Measurements from ENCODE around the gene EEF1A2. TPM values are rescaled to one million over a fixed set of nuclear protein-coding genes. Genes with fewer than 3 reads are reported as not detected.

The EEF1A2 gene
- total RNA-seq, 2 donors from 2014 or later, result 21.0 to 23.1 TPM

DNA sequence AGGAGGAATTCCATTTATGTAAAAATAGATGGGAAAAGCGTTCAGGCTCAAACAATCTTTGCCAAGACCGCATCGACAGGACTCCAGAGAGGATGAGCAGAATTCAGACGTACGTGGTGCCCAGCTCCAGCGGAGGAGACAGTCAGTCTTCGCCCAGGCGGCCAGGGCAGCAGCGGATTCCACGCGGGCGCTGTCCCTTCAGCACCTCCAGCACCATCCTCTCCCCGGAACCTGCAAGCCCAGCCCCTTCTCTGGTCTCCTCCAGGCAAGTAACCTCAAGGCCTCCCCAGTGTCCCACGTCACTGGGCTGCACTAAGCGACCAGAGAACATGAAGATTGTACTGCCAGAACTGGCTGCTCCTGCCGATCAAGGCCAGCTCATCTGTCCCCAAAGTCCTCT lies 23.7 kb downstream of the EEF1A2 start:
- peaks cover 7% of the 10 kb centered on the region for H3K4me1 ChIP-seq
- H3K27me3 ChIP-seq, result peaks cover 0 to 24% of the 10 kb centered on the region in 2 donors
- no peaks in the 10 kb centered on the region for H3K36me3 ChIP-seq (replicated peaks in 1 of 2; ENCODE audit: insufficient read depth in 1 of 2, low read depth in 2 of 2)
- H3K9me3 ChIP-seq, result no peaks in the 10 kb centered on the region
- ATAC-seq (no peak), DNase-seq (no peak)
- no peak overlapping the region for H3K4me3 ChIP-seq
- WGBS, 2 donors, result 12 to 13% methylated on average over 8 to 16 of the region's 16 CpGs
- TF ChIP-seq, protein P1, sequence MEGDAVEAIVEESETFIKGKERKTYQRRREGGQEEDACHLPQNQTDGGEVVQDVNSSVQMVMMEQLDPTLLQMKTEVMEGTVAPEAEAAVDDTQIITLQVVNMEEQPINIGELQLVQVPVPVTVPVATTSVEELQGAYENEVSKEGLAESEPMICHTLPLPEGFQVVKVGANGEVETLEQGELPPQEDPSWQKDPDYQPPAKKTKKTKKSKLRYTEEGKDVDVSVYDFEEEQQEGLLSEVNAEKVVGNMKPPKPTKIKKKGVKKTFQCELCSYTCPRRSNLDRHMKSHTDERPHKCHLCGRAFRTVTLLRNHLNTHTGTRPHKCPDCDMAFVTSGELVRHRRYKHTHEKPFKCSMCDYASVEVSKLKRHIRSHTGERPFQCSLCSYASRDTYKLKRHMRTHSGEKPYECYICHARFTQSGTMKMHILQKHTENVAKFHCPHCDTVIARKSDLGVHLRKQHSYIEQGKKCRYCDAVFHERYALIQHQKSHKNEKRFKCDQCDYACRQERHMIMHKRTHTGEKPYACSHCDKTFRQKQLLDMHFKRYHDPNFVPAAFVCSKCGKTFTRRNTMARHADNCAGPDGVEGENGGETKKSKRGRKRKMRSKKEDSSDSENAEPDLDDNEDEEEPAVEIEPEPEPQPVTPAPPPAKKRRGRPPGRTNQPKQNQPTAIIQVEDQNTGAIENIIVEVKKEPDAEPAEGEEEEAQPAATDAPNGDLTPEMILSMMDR (IDR thresholded peaks at IDR 0.05), result no peak
- TF ChIP-seq POLR2A (IDR thresholded peaks at IDR 0.05), result no peak
- H3K27ac ChIP-seq, result no peak overlapping the region
- intact Hi-C loops (cut with DNase I), result no loop called here

DNA sequence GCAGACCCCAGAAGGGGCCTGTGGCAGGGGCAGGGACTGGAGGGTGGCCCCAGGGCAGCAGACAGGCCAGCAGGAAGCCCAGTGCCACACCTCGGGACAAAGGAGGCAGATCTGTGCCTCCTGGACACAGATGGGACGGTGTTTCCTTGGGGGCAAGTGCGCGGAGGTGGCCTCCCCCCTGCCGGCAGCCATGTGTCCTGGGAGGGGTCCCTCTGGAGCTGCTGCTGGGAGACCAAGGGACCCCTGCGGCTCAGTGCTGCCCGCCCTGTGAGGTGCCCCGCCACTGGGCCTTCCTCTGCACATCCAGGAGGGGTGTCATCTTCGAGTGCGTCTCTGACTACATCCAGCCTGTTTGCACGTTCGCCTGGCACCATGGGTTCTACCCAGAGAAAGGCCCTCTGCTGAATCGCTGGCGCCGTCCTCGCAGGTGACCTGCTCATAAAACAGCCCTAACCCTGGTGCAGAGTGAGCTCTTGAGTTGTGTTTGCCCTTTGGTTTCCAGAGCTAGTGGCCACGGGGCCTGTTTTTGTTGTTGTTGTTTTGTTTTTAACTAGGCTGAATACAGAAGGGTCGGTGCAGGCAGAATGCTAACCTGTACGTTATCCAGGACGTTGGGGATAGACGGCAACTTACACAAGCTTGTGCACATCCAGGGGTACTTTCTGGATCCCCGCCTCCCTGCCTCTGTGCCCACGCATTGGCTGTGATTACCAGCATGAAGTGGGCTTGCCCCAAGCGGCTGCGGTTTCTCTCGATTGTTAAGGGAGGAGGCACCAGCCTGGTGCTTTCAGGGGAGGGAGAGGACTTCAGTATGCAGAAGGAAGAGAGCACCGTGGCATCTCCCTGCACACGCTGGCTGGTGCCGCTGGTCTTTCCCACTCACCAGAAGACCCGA lies 25.1 kb downstream of the EEF1A2 start:
- 36 to 40% methylated on average over 22 to 26 of the region's 30 CpGs for WGBS, 2 donors
- Histone ChIP-seq H3K4me1 (peaks cover 7% of the 10 kb centered on the region), H3K27me3 (peaks cover 0 to 24% of the 10 kb centered on the region in 2 donors), H3K4me3 (no peak overlapping the region), H3K36me3 (replicated peaks in 1 of 2; ENCODE audit: insufficient read depth in 1 of 2, low read depth in 2 of 2) (no peaks in the 10 kb centered on the region), H3K27ac (no peak overlapping the region), H3K9me3 (no peaks in the 10 kb centered on the region)
- ATAC-seq (no peak), DNase-seq (no peak)
- TF ChIP-seq, protein P1 (IDR thresholded peaks at IDR 0.05), result no peak
- no peak for TF ChIP-seq POLR2A (IDR thresholded peaks at IDR 0.05)
- intact Hi-C loops (cut with DNase I), result no loop called here

DNA sequence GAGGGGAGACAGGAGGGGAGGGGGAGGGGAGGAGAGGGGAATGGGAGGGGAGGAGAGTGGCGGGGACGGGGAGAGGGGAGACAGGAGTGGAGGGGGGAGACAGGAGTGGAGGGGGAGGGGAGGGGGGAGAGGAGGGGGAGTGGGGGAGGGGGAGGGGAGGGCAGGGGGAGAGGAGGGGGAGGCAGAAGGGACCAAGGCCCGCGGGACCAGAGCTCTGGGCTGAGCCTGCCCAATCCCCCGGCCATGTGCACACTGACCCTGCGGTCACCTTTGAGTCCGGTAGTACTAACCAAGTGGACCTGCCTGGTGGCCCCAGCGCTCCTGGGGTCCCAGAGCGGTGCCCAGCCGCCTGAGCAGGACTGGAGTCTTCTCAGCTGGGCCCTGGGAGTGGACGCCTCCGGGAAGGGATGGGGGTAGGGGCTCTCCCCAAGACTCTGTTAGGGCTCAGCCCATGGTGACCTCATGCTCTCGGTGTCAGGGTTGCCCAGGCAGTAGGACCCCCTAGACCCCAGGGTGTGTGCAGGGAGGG lies 26.0 kb downstream of the EEF1A2 start:
- ATAC-seq, result no peak
- 44 to 54% methylated on average over 7 to 11 of the region's 13 CpGs for WGBS, 2 donors
- Histone ChIP-seq H3K4me3 (no peak overlapping the region), H3K9me3 (no peaks in the 10 kb centered on the region), H3K27ac (no peak overlapping the region), H3K36me3 (replicated peaks in 1 of 2; ENCODE audit: insufficient read depth in 1 of 2, low read depth in 2 of 2) (no peaks in the 10 kb centered on the region), H3K4me1 (peaks cover 7% of the 10 kb centered on the region), H3K27me3 (peaks cover 0 to 24% of the 10 kb centered on the region in 2 donors)
- intact Hi-C loops (cut with DNase I), result no loop called here
- TF ChIP-seq, protein P1 (IDR thresholded peaks at IDR 0.05), result no peak
- TF ChIP-seq POLR2A (IDR thresholded peaks at IDR 0.05), result no peak
- no peak for DNase-seq

DNA sequence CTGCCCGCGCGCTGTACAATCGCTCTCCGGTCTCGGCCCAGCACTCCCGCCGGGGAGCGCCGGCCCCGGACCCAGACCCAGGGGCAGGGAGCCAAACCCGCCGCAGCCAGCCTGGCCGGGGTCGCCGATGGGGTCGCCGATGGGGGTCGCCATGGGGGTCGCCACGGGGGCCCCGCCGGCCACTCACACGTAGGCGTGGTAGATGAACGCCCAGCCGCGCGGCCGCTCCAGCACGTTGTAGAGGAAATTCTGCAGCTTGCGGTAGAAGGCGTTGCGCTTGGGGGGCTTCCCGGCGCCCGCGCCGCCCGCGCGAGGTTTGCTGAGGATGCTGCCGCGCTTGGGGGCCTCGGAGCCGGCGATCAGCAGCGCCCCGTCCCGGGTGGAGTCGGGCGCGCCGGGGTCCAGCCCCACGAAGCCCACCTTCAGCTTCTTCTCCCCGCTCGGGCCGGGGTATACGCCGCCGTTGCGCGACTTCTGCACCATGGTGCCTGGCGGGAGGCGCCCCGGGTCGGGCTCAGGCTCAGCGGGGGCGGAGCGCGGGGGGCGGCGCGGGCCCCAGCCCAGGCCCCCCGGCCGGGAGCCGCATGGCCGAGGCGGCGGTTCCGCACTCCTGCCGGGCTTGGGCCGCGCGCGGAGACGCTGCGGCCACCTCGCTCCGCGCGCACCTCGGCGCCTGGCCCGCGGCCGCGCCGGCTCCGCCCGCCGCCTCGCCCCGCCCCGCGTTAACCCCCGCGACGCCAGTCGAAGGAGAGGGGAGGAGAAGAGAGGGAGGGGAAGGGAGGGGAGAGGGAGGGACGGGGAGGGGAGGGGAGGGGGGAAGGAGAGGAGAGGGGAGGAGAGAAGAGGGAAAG lies 26.7 kb downstream of the EEF1A2 start, which contains the start of gene KCNQ2:
KCNQ2 (minus strand) TSS at position 675 of the 851 bp plus-strand sequence; CDS start at position 483, 192 bp downstream.
- 0 to 1% methylated on average over 17 to 86 of the region's 111 CpGs for WGBS, 2 donors
- intact Hi-C loops (cut with DNase I), result no loop called here
- no peak for DNase-seq
- ATAC-seq, result no peak
- no peak within 1 kb of the TSS for H3K27ac ChIP-seq
- H3K4me3 ChIP-seq, result no peak within 1 kb of the TSS
- peaks cover 0 to 24% of the 10 kb centered on the region in 2 donors for H3K27me3 ChIP-seq
- H3K9me3 ChIP-seq, result no peaks in the 10 kb centered on the region
- no peaks in the 10 kb centered on the region for H3K36me3 ChIP-seq (replicated peaks in 1 of 2; ENCODE audit: insufficient read depth in 1 of 2, low read depth in 2 of 2)
- H3K4me1 ChIP-seq, result peaks cover 7% of the 10 kb centered on the region
- TF ChIP-seq, protein P1 (IDR thresholded peaks at IDR 0.05), result no peak
- TF ChIP-seq POLR2A (IDR thresholded peaks at IDR 0.05), result no peak
